Forelimb muscle (tissue), 1 donor: ENCODE results near the gene SYNPR. TPM values are rescaled to one million over a fixed set of nuclear protein-coding genes. Genes with fewer than 3 reads are reported as not detected.
"Not testable (repeated sequence)": the region's sequence is repeated elsewhere in the genome, so short reads cannot be mapped to it uniquely, and the experiment has no call there.

Experiments used
- DNase-seq: peaks from one replicate; pipeline ENCODE4 v3.0.0-alpha.2; 2013; ENCODE audit warnings: low read depth
- polyA plus RNA-seq: library from polyadenylated mRNA; unstranded; fragments of 120-200 nt; gene quantifications from one replicate; pipeline ENCODE4 v1.2.1, GENCODE V29; 2013; ENCODE audit not compliant: insufficient read length

The SYNPR gene
- polyA plus RNA-seq, 1 donor: not detected

DNA sequence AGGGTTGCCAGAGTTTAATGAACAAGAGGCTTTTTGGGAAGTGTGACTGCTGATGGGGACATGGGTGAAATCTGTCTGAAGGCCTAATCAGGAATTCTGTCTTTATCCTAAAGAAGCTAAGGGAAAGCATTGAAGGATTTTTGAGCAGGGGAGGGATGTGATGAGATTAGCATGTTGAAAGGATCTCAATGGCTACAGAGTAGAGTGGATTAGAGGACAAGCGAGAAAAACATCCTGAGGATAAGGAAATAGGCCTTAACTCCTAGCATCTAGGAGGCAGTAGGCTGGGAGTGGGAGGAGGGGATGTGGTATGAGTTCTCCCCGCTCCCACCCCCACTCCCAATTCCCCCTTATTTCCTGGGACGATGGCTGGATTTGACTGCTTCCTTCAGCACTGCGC, 339.3 kb downstream of the SYNPR start:
- DNase-seq: no peak

DNA sequence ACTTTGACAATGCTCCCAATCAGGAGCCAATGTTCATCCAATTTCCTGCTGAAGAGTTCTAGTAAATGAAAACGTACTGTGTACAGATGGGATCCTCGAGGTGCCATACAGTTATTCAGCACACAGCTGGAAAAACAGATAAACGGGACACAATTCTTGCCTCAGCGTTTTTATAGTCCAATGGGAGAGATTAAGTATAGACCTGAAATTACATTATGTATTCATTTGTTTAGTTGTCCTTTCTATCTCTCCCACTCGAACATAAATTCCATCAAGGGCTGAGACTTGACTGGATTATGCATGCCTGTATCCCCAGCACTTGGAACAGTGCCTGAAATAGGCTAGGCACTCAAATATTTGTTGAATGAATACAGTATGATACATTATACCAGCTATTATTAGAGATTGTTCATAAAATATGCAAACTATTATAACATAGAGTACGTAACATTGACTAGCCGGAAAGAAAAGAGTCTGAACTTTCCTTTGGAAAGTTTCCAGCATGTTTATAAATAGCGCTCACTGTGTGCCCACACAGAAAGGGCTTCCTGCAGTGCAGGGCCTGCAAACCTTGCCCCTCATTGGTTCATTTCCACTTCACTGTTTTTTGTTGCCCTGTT, 346.9 kb downstream of the SYNPR start:
- no peak for DNase-seq

DNA sequence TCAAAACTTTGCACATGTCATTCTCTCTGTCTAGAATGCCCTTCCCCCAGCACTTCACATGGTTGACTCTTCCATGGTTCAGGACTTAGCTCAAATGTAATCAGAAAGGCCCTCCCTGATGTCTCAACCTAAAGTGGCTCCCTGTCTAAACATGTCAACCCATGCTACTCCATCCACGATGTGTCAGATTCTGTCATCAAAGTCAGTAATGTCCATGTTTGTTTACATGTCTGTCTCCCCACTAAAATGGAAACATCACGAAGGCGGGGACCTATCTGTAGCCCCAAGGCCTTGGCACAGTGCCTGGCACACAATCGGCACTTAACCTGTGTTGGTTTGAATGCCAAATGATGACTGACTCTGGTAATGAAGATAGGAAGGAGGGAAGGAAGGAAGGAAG, 353.6 kb downstream of the SYNPR start:
- no peak for DNase-seq

DNA sequence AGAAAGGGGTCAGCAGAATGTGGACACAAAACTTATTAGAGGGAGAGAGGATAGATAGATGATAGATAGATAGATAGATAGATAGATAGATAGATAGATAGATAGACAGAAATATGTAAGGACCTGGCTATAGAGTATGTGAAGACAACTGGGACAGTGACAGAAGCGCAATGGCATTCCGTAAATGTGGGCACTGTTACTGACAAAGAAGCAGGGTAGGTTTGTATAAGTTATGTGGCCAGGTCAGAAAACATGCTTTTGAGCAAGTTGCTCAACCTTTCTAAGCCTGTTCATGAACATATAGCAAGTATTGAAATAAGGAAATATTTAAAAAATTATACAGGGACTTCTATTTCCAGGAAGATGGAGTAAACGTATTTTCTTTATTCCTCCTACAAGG, 357.1 kb downstream of the SYNPR start:
- no peak for DNase-seq

DNA sequence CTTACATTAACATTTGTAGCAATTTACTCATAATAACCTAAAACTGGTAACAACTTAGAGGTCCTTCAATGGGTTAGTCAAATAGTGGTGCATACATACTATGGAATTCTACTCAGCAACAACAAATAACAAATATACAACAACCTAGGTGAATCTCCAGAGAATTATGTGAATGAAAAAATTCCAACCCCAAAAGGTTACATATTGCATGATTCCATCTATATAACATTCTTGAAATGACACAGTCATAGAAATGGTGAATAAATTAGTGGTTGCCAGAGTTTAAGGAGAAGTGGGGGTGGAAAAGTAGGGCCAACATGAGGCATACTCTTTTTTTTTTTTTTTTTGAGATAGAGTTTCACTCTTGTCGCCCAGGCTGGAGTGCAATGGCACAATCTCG, 361.7 kb downstream of the SYNPR start:
- DNase-seq: no peak

DNA sequence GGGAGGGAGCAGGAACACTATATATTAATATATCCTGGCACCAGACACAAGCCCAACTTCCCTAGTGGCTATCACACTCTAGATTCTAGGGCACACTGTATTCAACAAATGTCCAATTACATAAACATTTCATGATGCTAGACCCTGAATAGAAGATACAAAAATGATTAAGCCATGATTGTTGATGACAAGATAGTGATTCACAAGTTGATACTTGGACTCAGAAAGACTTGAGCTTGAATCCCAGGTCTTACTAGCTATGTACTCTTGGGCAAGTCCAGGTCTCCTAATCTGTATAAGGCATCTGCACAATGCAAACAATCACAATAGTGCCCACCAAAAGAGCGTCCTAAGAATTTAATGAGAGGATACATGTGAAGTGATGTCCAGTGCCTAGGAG, 364.4 kb downstream of the SYNPR start:
- DNase-seq: no peak

DNA sequence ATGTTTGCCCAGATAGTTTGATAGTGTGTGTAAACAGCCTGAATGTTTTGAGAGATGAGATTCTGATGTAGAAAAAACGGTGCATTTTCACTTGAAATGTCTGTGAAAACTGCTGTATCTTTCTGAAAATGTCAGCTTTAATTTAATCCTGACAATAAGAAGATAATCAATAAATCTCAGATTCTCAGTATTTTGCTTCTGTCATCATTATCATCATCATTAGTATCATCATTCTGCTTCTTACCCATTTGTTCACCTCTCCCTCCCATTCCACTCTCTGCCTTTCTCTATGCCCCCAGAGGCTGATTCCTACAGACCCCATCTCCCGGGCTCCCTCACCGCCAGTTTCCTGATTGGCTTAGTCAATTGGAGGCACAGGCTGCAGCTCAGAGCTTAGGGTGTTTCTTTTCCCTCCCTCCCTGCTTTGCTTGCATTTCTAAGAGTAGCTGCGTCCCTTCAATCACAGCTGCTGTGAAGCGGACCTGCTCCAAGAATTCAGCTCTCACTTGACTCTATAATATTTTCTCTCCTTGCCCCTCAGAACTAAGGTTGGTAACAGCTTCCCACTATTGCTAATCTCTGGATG, 366.2 kb downstream of the SYNPR start:
- no peak for DNase-seq

DNA sequence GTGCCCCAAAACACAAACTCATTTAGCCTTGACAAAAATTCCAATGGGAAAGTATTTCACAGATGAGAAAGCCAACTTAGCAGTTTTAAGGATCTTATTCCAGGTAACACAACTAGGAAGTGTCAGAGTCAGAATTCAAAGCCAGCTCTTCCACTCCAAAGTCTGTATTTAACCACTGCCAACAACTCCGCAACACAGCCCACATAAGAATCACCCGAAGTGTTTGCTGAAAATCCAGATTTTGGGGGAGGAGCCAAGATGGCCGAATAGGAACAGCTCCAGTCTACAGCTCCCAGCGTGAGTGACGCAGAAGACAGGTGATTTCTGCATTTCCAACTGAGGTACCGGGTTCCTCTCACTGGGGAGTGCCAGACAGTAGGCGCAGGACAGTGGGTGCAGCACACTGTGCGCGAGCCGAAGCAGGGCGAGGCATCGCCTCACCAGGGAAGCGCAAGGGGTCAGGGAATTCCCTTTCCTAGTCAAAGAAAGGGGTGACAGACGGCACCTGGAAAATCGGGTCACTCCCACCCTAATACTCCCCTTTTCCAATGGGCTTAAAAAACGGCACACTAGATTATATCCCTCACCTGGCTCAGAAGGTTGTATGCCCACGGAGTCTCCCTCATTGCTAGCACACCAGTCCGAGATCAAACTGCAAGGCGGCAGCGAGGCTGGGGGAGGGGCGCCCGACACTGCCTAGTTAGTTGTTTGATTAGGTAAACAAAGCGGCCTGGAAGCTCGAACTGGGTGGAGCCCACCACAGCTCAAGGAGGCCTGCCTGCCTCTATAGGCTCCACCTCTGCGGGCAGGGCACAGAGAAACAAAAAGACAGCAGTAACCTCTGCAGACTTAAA, 367.0 kb downstream of the SYNPR start:
- DNase-seq: not testable (repeated sequence)

DNA sequence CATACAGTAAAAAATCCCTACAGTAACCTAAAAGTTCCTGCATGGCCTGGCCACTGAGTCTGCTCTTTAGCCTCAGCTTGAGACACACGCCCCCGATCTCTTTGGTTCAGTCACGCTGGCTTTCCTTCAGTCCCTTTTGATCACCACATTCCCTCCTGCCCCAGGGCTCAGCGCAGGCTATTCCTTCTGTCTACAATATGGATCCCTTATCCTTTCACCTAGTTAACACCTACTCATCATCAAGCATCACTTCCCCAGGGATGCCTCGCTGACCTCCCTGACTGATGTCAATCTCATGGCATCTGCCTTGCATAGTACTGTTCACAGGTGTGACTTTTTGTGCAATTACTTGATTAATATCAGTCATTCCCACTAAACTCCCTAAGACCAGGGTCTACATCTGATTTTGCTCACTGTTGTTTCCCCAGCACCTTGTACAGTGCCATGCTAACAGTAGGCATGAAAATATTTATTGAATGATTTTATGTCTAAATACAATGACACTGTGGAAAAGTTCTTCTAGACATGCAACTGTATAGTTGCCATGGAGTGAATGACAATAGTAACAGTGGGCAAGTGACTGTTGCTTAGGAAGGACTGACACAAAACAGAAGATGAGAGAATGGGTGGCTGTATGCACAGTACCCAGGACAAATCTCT, 374.1 kb downstream of the SYNPR start, which contains the start of gene SNTN:
TSS of gene SNTN (plus strand) at position 610 of the 660 bp plus-strand sequence. CDS start at position 623, 13 bp downstream.
- DNase-seq: no peak

DNA sequence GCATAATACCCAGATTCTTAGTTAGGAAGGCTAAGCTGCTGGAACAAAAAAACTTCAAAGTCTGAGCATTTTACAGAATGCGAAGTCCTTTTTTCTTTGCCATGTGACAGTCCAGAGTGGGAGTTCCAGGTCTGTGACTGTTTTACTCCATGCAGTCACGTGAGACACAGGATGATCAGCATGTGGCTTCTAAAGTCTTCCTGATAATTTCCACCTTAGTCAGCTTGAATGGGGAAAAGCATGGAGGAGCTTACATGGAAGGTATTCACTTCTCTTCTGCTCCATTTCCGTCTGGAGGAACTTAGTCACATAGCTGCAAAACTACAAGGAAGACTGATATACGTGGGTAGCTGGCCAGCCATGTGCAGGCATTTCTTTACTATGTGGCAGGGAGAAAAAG, 376.1 kb downstream of the SYNPR start:
- DNase-seq: no peak

DNA sequence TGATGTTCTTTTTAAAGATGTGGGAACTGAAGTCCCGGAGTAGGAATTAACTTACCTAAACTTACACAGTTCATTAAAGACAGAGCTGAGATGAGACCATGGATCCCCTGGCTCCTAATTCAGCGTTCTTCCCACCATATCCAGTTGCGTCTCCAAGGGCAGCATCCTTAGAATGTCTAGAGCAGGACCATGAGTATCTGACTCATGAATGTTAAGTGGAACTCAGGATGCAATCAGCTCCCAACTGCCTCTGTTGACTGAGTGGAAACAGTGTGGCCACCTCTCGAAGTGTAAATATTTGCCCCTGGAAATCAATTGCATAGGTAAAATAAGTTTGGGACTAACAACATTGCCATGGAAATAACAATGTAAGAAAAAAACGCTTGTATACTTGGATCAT, 376.8 kb downstream of the SYNPR start:
- no peak for DNase-seq

DNA sequence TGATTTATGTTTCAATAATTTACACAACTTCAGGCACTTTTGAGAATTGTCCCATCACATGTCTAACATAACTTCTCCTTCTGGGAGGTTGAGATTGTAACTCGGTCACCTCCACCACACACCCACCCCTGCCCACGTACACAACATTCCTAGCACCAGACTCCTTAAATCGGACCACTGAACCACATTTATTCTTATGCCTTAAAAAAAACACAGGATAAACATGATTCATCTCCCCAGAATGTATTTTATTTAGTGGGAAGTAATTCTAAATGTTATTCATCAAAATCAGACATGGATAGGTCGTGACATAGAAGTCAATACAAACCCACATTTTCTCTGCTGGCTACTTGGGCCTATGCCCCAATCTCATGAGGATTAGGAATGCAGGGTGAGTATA, 377.4 kb downstream of the SYNPR start:
- DNase-seq: no peak

DNA sequence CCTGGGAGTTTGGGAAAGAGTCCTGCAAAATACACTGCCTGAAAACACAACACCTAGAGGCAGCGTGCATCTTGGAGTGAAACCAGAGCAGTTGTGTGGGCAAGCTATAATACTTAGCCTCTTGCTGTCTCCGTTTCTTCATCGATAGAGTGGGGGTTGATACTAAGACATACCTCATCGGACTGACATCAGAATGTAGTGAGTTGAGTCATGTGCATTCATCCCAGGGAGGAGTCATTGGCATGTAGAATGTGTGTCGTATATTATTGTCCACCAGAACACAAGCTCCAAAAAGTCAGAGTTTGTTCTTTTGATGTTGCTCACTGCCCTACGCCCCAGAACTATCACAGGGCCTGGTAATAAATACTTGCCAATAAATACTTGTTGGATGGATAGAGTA, 378.7 kb downstream of the SYNPR start:
- DNase-seq: no peak

DNA sequence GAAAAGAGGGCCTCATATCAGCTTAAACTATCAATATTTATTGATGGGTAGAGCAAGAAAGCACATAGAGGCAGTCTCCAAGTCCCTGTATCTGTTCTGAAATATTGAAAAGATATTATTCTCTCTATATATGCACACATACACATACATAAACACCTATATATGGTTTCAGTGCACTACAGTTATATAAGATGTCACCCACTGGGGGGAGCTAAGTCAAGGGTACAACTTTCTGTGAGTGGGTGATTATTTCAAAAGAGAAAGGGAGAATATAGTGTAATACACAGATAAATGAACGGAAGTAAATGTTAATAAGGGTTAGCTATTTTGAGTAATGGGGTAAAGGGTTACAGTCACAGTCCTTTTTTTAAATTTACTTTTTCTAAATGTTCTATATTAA, 383.1 kb downstream of the SYNPR start:
- DNase-seq: no peak

DNA sequence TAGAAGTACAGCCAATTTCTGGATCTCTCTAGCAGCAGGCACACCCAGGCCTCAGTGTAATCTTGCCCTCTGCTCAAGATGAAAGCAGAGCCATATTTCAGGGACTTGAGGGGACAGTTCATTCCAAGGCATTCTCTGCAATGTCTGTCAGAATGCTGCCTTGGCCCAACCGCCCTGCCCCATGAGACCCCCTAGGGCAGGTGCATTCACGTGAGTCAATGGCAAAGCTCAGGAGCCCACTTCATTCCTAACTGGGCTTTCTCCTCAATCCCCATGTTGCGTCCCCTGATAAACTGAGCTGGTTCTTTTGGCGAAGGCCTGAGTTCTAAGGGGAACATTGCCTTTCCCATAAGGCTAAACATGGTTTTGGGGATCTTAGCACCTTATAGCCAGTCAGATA, 383.9 kb downstream of the SYNPR start:
- DNase-seq: no peak

DNA sequence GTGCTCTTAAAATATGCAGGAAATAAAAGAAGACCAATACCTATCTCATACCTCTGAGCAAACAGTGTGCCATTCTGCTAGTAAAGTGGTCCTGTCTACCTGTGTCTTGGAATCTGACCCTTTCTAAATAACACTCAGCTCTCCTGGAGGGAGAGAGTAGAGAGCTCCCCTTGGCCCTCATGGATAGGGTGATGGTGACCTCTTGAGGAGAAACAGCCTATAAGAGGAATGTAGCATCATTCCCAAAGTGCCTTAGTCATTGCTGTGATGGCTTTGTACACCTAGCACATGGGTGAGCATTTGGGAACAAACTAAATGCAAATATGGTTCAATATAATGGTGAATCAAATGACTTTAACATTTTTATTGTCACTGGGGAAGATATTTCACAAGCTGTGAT, 384.4 kb downstream of the SYNPR start:
- no peak for DNase-seq
